ENCODE results near the gene TBC1D1. TPM values are rescaled to one million over a fixed set of nuclear protein-coding genes. Genes with fewer than 3 reads are reported as not detected.

TBC1D1 gene
- total and polyA plus RNA-seq, 2 experiments from 2014 or later: 53.9 to 151 TPM

DNA sequence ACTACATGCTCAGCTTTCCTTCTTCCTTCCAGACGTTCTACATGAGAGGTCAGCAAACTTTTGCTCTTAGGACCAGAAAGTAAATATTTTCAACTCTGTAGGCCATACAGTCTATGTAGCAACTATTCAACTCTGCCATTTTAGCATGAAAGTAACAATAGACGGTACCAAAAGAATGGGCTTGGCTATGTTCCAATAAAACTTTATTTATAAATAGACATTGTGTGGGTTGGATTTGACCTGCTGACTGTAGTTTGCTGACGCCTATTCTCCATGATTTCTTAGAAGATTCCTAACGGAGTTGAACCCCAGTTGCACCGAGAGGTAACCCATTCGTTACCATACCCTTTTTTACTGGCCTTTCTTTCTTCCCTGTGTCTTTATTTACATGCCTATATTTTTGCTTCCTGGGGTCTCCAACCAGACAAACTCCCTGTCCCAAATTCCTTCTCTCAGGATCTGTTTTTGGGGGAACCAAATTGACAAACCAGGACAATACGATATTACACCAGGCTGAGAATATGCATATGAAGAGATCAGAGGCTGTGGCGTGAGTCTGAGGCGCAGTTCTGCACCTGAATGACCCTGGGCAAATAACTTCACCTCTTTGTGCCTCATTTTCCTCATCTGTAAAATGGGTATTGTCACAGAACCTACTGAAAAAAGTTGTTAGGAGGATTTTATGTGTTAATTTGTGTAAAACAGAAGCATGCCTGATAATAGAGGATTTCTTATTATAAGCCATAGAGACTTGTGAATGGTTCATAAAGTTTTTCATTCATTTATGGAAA, 58.9 kb downstream of the TBC1D1 start:
- no peaks in the 10 kb centered on the region for H3K27me3 ChIP-seq (ENCODE audit: insufficient read depth)
- H3K4me1 ChIP-seq (ENCODE audit: insufficient read depth): no peaks in the 10 kb centered on the region
- no peaks in the 10 kb centered on the region for H3F3A ChIP-seq (replicated peaks; ENCODE audit: low read depth)
- Mint-ChIP-seq H3K36me3 (ENCODE audit: low read depth) (peaks cover under 1% of the 10 kb centered on the region; the same call in 2 of the 3 replicates), H3K27ac (no peak overlapping the region), H3K9me3 (peaks cover 2% of the 10 kb centered on the region; the same call in 2 of the 3 replicates), H3K27me3 (ENCODE audit: insufficient read depth, low read depth, poor library complexity) (peaks cover 2% of the 10 kb centered on the region), H3K4me1 (no peaks in the 10 kb centered on the region), H3K4me3 (no peak overlapping the region)
- no peak for ATAC-seq
- H3K27ac ChIP-seq (ENCODE audit: low read depth): no peak overlapping the region
- TF ChIP-seq EZH2phosphoT487 (IDR thresholded peaks at IDR 0.05; ENCODE audit: unreplicated experiment): no peak
- TF ChIP-seq, protein P1, sequence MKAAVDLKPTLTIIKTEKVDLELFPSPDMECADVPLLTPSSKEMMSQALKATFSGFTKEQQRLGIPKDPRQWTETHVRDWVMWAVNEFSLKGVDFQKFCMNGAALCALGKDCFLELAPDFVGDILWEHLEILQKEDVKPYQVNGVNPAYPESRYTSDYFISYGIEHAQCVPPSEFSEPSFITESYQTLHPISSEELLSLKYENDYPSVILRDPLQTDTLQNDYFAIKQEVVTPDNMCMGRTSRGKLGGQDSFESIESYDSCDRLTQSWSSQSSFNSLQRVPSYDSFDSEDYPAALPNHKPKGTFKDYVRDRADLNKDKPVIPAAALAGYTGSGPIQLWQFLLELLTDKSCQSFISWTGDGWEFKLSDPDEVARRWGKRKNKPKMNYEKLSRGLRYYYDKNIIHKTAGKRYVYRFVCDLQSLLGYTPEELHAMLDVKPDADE (IDR thresholded peaks at IDR 0.05): no peak
- no peak for TF ChIP-seq STAT1 (IDR thresholded peaks at IDR 0.05; ENCODE audit: unreplicated experiment)
- no peak for TF ChIP-seq NANOG (IDR thresholded peaks at IDR 0.05; ENCODE audit: borderline replicate concordance)
- TF ChIP-seq ZNF331 (CRISPR knock-in tag; IDR thresholded peaks at IDR 0.05; ENCODE audit: low read depth): no peak
- TF ChIP-seq, protein P2, sequence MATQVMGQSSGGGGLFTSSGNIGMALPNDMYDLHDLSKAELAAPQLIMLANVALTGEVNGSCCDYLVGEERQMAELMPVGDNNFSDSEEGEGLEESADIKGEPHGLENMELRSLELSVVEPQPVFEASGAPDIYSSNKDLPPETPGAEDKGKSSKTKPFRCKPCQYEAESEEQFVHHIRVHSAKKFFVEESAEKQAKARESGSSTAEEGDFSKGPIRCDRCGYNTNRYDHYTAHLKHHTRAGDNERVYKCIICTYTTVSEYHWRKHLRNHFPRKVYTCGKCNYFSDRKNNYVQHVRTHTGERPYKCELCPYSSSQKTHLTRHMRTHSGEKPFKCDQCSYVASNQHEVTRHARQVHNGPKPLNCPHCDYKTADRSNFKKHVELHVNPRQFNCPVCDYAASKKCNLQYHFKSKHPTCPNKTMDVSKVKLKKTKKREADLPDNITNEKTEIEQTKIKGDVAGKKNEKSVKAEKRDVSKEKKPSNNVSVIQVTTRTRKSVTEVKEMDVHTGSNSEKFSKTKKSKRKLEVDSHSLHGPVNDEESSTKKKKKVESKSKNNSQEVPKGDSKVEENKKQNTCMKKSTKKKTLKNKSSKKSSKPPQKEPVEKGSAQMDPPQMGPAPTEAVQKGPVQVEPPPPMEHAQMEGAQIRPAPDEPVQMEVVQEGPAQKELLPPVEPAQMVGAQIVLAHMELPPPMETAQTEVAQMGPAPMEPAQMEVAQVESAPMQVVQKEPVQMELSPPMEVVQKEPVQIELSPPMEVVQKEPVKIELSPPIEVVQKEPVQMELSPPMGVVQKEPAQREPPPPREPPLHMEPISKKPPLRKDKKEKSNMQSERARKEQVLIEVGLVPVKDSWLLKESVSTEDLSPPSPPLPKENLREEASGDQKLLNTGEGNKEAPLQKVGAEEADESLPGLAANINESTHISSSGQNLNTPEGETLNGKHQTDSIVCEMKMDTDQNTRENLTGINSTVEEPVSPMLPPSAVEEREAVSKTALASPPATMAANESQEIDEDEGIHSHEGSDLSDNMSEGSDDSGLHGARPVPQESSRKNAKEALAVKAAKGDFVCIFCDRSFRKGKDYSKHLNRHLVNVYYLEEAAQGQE (IDR thresholded peaks at IDR 0.05; ENCODE audit: unreplicated experiment): no peak
- no peak for TF ChIP-seq EZH2 (IDR thresholded peaks at IDR 0.05; ENCODE audit: low read depth, unreplicated experiment)
- TF ChIP-seq CREB1 (CRISPR knock-in tag; IDR thresholded peaks at IDR 0.05; ENCODE audit: low read depth): no peak
- TF ChIP-seq ZNF114 (CRISPR knock-in tag; IDR thresholded peaks at IDR 0.05): no peak
- TF ChIP-seq, protein P3, sequence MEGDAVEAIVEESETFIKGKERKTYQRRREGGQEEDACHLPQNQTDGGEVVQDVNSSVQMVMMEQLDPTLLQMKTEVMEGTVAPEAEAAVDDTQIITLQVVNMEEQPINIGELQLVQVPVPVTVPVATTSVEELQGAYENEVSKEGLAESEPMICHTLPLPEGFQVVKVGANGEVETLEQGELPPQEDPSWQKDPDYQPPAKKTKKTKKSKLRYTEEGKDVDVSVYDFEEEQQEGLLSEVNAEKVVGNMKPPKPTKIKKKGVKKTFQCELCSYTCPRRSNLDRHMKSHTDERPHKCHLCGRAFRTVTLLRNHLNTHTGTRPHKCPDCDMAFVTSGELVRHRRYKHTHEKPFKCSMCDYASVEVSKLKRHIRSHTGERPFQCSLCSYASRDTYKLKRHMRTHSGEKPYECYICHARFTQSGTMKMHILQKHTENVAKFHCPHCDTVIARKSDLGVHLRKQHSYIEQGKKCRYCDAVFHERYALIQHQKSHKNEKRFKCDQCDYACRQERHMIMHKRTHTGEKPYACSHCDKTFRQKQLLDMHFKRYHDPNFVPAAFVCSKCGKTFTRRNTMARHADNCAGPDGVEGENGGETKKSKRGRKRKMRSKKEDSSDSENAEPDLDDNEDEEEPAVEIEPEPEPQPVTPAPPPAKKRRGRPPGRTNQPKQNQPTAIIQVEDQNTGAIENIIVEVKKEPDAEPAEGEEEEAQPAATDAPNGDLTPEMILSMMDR (conservative IDR thresholded peaks at IDR 0.05; ENCODE audit: low read depth in 2 of 2): no peak
- TF ChIP-seq JUNB (IDR thresholded peaks at IDR 0.05; ENCODE audit: unreplicated experiment): no peak
- no peak for TF ChIP-seq POLR2AphosphoS5 (IDR thresholded peaks at IDR 0.05; ENCODE audit: low read depth)
- TF ChIP-seq, protein P4, sequence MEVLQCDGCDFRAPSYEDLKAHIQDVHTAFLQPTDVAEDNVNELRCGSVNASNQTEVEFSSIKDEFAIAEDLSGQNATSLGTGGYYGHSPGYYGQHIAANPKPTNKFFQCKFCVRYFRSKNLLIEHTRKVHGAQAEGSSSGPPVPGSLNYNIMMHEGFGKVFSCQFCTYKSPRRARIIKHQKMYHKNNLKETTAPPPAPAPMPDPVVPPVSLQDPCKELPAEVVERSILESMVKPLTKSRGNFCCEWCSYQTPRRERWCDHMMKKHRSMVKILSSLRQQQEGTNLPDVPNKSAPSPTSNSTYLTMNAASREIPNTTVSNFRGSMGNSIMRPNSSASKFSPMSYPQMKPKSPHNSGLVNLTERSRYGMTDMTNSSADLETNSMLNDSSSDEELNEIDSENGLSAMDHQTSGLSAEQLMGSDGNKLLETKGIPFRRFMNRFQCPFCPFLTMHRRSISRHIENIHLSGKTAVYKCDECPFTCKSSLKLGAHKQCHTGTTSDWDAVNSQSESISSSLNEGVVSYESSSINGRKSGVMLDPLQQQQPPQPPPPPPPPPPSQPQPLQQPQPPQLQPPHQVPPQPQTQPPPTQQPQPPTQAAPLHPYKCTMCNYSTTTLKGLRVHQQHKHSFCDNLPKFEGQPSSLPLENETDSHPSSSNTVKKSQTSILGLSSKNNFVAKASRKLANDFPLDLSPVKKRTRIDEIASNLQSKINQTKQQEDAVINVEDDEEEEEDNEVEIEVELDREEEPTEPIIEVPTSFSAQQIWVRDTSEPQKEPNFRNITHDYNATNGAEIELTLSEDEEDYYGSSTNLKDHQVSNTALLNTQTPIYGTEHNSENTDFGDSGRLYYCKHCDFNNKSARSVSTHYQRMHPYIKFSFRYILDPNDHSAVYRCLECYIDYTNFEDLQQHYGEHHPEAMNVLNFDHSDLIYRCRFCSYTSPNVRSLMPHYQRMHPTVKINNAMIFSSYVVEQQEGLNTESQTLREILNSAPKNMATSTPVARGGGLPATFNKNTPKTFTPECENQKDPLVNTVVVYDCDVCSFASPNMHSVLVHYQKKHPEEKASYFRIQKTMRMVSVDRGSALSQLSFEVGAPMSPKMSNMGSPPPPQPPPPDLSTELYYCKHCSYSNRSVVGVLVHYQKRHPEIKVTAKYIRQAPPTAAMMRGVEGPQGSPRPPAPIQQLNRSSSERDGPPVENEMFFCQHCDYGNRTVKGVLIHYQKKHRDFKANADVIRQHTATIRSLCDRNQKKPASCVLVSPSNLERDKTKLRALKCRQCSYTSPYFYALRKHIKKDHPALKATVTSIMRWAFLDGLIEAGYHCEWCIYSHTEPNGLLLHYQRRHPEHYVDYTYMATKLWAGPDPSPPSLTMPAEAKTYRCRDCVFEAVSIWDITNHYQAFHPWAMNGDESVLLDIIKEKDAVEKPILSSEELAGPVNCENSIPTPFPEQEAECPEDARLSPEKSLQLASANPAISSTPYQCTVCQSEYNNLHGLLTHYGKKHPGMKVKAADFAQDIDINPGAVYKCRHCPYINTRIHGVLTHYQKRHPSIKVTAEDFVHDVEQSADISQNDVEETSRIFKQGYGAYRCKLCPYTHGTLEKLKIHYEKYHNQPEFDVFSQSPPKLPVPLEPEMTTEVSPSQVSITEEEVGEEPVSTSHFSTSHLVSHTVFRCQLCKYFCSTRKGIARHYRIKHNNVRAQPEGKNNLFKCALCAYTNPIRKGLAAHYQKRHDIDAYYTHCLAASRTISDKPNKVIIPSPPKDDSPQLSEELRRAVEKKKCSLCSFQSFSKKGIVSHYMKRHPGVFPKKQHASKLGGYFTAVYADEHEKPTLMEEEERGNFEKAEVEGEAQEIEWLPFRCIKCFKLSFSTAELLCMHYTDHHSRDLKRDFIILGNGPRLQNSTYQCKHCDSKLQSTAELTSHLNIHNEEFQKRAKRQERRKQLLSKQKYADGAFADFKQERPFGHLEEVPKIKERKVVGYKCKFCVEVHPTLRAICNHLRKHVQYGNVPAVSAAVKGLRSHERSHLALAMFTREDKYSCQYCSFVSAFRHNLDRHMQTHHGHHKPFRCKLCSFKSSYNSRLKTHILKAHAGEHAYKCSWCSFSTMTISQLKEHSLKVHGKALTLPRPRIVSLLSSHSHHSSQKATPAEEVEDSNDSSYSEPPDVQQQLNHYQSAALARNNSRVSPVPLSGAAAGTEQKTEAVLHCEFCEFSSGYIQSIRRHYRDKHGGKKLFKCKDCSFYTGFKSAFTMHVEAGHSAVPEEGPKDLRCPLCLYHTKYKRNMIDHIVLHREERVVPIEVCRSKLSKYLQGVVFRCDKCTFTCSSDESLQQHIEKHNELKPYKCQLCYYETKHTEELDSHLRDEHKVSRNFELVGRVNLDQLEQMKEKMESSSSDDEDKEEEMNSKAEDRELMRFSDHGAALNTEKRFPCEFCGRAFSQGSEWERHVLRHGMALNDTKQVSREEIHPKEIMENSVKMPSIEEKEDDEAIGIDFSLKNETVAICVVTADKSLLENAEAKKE (CRISPR knock-in tag; IDR thresholded peaks at IDR 0.05): no peak
- H3K36me3 ChIP-seq (ENCODE audit: insufficient read depth): no peaks in the 10 kb centered on the region
- no peaks in the 10 kb centered on the region; the same call in 1 of the 2 replicates for H3K79me2 ChIP-seq (replicated peaks; ENCODE audit: insufficient read depth)
- no peak for DNase-seq (ENCODE audit: low spot score)
- no peaks in the 10 kb centered on the region; the same call in 1 of the 2 replicates for H3K9me2 ChIP-seq (ENCODE audit: insufficient read depth)
- no peak overlapping the region for H2AFZ ChIP-seq
- no peaks in the 10 kb centered on the region for H4K20me1 ChIP-seq (replicated peaks; ENCODE audit: insufficient read depth)
- no peak overlapping the region for H3K4me2 ChIP-seq
- no peak overlapping the region for H3K4me3 ChIP-seq

Data from GM23338 (cell line).